K562 treated with DMSO at 1 percent for 12 hours (cell line): ENCODE measurements around the gene TRIM49B. TPM values are rescaled to one million over a fixed set of nuclear protein-coding genes. Genes with fewer than 3 reads are reported as not detected.

Source experiments
- total RNA-seq: library from RNA; unstranded; fragments of 300-600 nt; gene quantifications from 2 replicates; pipeline ENCODE4 v1.2.3, GENCODE V29; 2022; ENCODE audit not compliant: insufficient read depth

Gene TRIM49B
- not detected in 2 replicates for total RNA-seq

GRCh38 chr11:49028523-49028922 is at the start of gene TRIM49B:
Gene TRIM49B, plus strand, starts transcription at chr11:49028823. Its CDS starts 2,777 bp downstream, at chr11:49031600.

GRCh38 chr11:48983785-48984184 is 44.8 kb upstream of the TRIM49B start, which contains the start of gene TRIM51G:
Gene TRIM51G, minus strand, starts transcription at chr11:48983885. Its CDS starts 2,190 bp downstream, at chr11:48981695.

GRCh38 chr11:49059012-49059411 is 30.4 kb downstream of the TRIM49B start, which contains the start of gene TRIM64C:
Gene TRIM64C, minus strand, starts transcription at chr11:49059112. Its CDS starts 0 bp downstream, at chr11:49059112.

Other genes with a start within 250 kb of the TRIM49B start
- gene TRIM51G, start 44.9 kb upstream of the TRIM49B start, total RNA-seq = not detected in 2 replicates
- gene TRIM64C, start 30.3 kb downstream of the TRIM49B start, total RNA-seq = not detected in 2 replicates
- not detected in 2 replicates for gene FOLH1, start 179.8 kb downstream of the TRIM49B start, total RNA-seq